Skeletal muscle cell (primary cell): Measurements from ENCODE around the gene KDM7A.

ENCODE experiments used
- DNase-seq: peaks from one replicate; pipeline ENCODE4 v3.0.0-alpha.2; 2010; ENCODE audit warnings: low read depth
- H3K4me3 ChIP-seq: 2 replicates; pipeline ENCODE4 v1.5.1; 2011; ENCODE audit warnings: low read depth, mild to moderate bottlenecking, control low read depth, low read length, moderate library complexity

The KDM7A gene, protein sequence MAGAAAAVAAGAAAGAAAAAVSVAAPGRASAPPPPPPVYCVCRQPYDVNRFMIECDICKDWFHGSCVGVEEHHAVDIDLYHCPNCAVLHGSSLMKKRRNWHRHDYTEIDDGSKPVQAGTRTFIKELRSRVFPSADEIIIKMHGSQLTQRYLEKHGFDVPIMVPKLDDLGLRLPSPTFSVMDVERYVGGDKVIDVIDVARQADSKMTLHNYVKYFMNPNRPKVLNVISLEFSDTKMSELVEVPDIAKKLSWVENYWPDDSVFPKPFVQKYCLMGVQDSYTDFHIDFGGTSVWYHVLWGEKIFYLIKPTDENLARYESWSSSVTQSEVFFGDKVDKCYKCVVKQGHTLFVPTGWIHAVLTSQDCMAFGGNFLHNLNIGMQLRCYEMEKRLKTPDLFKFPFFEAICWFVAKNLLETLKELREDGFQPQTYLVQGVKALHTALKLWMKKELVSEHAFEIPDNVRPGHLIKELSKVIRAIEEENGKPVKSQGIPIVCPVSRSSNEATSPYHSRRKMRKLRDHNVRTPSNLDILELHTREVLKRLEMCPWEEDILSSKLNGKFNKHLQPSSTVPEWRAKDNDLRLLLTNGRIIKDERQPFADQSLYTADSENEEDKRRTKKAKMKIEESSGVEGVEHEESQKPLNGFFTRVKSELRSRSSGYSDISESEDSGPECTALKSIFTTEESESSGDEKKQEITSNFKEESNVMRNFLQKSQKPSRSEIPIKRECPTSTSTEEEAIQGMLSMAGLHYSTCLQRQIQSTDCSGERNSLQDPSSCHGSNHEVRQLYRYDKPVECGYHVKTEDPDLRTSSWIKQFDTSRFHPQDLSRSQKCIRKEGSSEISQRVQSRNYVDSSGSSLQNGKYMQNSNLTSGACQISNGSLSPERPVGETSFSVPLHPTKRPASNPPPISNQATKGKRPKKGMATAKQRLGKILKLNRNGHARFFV

GRCh38 chr7:140176811-140177702 is at the start of gene KDM7A:
TSS of gene KDM7A (minus strand) at chr7:140176983. CDS start at chr7:140176937, 46 bp downstream.
- H3K4me3 ChIP-seq: peak within 1 kb of the TSS; percentile 80
- DNase-seq: peak; percentile 80

- H3K4me3 ChIP-seq: no peak overlapping the region
- no peak for DNase-seq
These were observed 48.9 kb upstream of the KDM7A start for GRCh38 chr7:140225562-140226249.

GRCh38 chr7:140223515-140224221 is 46.9 kb upstream of the KDM7A start:
- H3K4me3 ChIP-seq: no peak overlapping the region
- DNase-seq: no peak

GRCh38 chr7:140222814-140223213 is 46.0 kb upstream of the KDM7A start:
- no peak for DNase-seq

DNA sequence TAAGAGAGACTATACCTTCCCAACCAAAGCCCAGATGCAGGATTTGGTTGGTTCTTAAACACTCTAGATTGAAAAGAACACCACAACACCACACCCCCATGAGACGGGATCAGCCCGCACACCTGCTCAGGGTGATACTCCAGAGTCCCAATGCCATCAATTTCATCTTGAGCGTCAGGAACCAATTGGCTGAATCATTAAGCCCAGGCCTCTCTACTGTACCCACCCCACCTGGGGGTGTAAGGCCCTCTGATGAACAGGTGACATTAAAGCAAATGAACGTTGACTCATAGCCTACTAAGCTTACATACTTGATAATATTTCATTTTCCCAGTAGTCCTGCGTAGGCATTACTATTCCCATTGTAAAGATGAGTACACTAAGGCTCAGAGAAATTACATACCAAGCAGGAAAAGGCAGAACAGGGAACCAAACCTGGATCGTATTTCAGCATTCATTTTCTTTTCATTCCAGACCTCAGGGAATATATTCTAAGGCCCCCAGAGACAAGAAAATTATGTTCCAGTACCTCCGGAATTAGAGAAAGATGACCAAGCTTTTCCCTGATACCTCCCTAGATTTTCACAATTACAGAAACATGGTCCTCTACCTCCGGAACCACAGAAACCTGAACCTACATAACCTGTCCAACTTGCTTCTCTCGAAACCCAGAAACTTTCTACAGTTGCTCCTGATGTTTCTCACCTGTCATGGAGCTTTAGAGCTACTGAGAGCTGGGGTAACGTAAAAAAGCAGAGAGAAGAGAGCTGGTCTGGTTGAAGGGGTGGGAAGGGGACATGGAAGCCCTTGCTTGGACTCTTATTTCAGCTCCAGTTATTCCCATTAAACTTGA is 43.1 kb upstream of the KDM7A start:
- no peak for DNase-seq
- no peak overlapping the region for H3K4me3 ChIP-seq

More at GRCh38 chr7:140222814-140223213, 46.0 kb upstream of the KDM7A start:
- no peak overlapping the region for H3K4me3 ChIP-seq

DNA sequence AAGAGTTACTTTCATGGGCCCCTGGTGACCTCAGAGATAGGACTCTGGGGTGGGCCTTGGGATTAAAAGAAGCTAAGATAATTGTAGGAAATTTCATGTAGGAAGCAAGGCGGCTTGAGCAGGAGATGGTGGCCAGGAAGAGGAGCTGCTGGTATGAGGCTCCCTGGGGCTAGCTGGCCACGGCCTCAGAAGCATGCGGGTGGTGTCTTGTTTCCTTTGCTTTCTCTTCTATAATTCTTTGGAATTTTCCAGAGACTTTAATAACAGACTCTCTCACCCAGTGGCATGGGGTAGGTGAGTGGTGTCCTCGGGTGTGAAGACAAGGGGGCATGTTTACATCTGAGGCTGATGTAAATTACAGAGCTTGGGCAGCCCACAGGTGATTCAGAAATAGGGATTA is 41.9 kb upstream of the KDM7A start:
- no peak for DNase-seq
- no peak overlapping the region for H3K4me3 ChIP-seq

DNA sequence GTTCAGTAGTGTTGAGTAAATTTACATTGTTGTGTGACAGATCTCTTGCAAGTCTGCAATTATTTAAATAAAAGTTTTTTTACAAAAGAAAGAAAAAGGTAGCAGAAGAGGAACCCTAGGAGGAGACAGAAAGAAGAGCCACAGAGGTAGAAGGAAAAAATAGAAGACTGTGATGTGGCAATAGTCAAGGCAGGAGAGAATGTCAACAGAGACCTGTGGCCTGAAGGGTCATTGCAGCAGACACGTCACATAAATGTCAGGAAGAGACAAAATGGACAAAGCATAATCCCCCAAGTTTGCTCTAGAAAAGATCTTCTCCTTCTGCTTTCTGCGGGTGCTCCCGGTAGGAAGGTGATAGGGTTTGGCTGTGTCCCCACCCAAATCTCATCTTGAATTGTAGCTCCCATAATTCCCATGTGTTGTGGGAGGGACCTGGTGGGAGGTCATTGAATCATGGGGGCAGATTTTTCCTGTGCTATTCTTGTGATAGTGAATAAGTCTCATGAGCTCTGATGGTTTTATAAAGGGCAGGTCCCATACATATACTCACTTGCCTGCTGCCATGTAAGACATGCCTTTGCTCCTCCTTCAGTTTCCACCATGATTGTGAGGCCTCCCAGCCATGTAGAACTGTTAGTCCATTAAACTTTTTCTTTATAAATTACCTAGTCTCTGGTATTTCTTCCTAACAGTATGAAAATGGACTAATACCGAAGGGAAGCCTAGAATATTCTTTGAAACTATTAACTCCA is 41.1 kb upstream of the KDM7A start:
- DNase-seq: no peak
- H3K4me3 ChIP-seq: no peak overlapping the region

GRCh38 chr7:140215281-140215680 is 38.5 kb upstream of the KDM7A start:
- no peak for DNase-seq
- no peak overlapping the region for H3K4me3 ChIP-seq

- no peak overlapping the region for H3K4me3 ChIP-seq
- no peak for DNase-seq
These were observed 37.4 kb upstream of the KDM7A start for GRCh38 chr7:140214075-140214684.

- no peak for DNase-seq
- no peak overlapping the region for H3K4me3 ChIP-seq
These were observed 36.9 kb upstream of the KDM7A start for GRCh38 chr7:140213684-140214074.

GRCh38 chr7:140212100-140212881 is 35.5 kb upstream of the KDM7A start:
- DNase-seq: no peak
- H3K4me3 ChIP-seq: no peak overlapping the region

- no peak for DNase-seq
- H3K4me3 ChIP-seq: no peak overlapping the region
These were observed 34.9 kb upstream of the KDM7A start for GRCh38 chr7:140211698-140212097.

DNA sequence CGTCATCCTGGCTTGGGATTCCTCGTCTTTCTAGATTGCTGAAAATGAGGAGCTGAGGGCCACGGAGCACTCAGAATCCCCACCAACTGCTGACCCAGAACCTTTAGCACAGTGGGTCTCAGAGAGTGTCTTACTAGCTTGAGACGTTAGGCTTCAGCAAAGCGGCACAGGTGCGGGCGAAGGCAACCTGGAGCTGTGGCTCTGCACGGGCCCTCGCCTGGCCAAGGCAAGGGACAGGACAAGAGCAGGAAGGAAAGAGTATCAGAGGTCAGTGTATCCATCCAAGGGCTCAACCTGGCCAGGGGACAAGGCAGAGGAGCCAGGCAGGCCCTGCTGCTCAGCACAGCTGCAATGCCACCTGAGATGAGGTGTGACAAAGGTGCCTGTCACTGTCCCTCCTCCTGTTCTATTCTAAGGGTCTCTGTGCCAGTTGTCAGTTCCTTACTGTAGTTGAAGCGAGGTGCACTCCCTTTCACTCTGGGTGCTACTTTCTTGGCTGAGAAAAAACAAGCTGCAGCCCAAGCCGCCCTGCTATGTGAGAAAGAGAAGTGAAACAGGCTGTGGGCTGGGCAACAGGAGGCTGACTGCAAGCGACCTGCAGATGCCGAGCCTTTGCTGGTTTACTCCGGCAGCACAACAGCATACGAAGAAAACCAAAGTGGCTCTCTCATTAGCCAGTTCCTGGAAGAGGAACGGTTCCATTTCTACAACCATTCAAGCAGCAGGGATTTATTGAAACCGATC is 33.3 kb upstream of the KDM7A start:
- H3K4me3 ChIP-seq: no peak overlapping the region
- no peak for DNase-seq

- no peak for DNase-seq
These were observed 30.0 kb upstream of the KDM7A start for GRCh38 chr7:140206616-140207389.

More at GRCh38 chr7:140206616-140207389, 30.0 kb upstream of the KDM7A start:
- H3K4me3 ChIP-seq: no peak overlapping the region
